GM21737 (cell line): Measurements from ENCODE around the gene RIPOR2.
"Not testable (repeated sequence)": the region's sequence is repeated elsewhere in the genome, so short reads cannot be mapped to it uniquely, and the experiment has no call there.

Experiments
- ATAC-seq: cut with Tn5 transposase; IDR thresholded peaks from one replicate; pipeline ENCODE4 v1.9.1; 2021; ENCODE audit warnings: mild to moderate bottlenecking, moderate library complexity; ENCODE audit not compliant: unreplicated experiment

RIPOR2 gene

GRCh38 chr6:24953726-24954125, 18.0 kb upstream of the RIPOR2 start:
- ATAC-seq, result no peak

- no peak for ATAC-seq
These were observed 16.1 kb upstream of the RIPOR2 start for GRCh38 chr6:24951811-24952299.

GRCh38 chr6:24950218-24950941, 14.6 kb upstream of the RIPOR2 start:
- ATAC-seq, result no peak

DNA sequence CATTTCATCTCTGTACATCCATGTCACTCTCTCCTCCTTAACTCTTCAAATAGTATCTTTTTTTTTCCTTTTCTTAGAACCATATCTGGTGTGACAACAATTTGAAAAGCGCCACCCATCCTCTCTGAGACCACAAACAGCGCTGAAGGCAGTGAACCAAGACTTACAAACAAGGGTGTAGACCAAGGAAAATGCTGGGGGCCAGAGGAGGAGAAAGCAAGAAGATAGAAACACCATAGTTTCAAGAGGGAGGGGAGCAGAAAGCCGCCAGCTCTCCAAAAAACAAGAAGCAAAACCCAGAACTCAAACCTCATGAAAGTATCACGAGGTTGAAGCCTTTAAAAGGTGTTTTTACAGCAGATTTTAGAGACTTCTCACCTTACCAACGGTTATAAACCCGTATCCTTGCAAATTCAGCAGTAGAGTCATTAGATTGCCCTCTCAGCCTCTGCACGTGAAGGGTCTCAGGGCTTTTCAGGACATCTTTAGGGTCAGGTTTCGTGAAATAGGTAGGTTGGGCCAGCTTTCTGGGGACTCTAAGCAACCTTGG, 13.3 kb upstream of the RIPOR2 start:
- ATAC-seq, result peak; percentile 89

DNA sequence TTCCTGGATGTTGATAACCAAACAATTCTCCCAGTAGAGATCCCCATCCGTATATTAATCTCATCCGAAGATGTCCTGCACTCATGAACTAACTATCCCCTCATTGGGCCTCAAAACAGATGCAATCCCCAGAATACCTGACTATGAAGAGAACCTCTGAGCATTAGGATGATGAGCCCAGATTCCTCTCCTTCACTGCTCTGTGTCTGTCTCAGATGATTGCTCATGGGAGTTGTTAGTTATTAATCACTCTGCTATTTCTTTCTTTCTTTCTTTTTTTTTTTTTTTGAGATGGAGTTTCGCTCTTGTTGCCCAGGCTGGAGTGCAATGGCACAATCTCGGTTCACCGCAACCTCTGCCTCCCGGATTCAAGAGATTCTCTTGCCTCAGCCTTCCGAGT, 12.5 kb upstream of the RIPOR2 start:
- not testable (repeated sequence) for ATAC-seq

DNA sequence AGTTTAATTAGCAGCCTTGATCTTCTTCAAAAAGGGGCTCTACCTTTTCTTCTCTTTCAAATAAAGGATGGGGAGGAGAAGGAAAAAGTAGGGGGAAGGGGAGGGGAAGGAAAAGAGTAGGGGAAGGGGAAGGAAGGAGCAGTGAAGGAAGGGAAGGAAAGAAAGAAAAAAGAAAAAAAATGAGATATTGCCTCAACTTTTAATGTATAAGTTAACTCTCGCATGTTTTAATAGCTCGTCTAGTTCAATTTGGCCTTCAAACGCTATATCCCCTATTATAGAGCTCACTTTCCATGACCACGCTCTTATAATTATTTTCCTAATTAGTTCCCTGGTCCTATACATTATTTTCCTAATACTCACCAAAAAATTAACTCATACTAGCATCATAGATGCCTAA, 11.9 kb upstream of the RIPOR2 start:
- no peak for ATAC-seq

DNA sequence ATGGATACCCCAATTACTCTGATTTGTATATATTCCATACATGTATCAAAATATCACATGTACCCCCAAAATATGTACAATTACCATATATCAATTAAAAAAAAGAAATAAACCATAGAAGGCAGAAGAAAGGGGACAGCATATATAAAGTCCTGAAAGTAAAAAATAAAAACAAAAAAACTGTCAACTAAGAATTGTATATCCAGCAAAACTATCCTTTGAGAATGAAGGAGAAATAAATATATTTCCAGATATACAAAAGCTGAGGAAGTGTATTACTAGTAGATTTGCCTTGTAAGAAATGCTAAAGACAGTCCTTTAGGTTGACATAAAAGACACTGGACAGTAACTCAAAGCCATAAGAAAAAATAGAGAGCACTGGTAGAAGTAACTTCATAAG, 9.3 kb upstream of the RIPOR2 start:
- ATAC-seq, result no peak

- no peak for ATAC-seq
These were observed 8.0 kb upstream of the RIPOR2 start for GRCh38 chr6:24943774-24944173.

DNA sequence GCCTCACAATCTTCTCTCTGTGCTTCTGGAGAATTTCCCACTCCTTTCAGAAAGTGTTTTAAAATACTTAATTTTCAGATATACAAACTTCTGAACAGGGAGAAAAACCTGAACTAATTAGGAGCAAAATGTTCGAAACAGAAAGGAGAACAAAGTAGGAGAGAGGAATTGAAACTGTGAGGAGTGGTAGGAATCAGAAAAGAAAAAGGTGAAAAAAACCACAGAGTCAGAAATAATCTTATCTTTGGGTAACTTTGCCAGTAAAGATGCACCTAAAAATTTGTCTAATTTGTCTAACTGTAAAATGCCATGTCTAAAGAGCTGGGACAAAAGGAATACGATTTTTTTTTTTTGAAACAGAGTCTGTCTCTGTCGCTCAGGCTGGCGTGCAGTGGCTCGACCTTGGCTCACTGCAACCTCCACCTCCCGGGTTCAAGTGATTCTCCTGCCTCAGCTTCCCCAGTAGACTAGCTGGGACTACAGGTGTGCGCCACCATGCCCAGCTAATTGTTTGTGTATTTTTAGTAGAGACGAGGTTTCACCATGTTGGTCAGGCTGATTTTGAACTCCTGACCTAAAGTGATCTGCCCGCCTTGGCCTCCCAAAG, 4.7 kb upstream of the RIPOR2 start:
- no peak for ATAC-seq

- peak; percentile 62 for ATAC-seq
These were observed 1.0 kb upstream of the RIPOR2 start for GRCh38 chr6:24936641-24937317.

GRCh38 chr6:24933868-24934401, 1.8 kb downstream of the RIPOR2 start:
- no peak for ATAC-seq

GRCh38 chr6:24933266-24933665, 2.5 kb downstream of the RIPOR2 start:
- no peak for ATAC-seq

GRCh38 chr6:24932832-24933231, 2.9 kb downstream of the RIPOR2 start:
- ATAC-seq, result no peak

DNA sequence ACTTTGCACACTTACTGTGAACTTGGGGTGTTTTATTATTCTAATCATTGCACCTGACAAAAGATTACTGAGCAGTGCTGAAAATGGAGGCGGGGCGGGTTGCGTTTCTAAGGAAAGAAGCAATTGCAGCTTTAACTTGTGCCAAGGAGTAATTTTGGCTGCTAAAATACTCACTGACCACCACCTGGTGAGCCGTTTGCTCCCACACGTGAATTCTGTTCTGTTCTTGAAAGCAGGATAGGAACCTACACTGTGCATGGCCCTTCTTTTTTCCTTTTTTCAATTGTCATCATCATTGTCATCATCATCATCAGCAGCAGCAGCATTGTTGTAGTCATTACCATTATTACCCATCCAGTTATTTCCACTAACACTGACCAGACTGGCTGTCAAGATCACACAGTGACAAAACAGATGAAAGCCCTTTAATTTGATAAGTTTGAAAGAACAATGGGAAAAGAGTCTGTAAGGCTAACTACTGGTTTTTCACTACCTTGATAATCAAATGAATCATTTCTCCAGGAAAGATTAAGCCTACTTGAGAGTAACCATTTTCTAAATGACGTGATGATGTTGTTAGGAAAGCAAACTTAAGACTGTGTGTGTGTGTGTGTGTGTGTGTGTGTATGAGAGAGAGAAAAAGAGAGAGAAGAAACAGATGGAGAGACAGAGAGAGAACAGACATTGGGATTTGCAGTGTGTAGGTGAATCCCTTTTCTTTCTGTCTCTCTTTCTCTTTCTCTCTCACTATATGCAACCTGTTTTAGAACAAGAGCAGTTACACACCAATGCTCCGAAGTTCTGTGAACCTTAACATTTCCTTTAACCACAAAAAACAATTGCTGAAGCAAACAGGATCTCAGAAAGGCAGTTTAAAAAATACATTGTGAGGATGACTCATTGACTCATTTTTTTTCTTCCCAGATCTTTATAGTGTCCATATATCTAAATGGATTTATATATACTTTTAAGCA, 3.8 kb downstream of the RIPOR2 start:
- peak; percentile 27 for ATAC-seq

- no peak for ATAC-seq
These were observed 4.5 kb downstream of the RIPOR2 start for GRCh38 chr6:24931296-24931695.

DNA sequence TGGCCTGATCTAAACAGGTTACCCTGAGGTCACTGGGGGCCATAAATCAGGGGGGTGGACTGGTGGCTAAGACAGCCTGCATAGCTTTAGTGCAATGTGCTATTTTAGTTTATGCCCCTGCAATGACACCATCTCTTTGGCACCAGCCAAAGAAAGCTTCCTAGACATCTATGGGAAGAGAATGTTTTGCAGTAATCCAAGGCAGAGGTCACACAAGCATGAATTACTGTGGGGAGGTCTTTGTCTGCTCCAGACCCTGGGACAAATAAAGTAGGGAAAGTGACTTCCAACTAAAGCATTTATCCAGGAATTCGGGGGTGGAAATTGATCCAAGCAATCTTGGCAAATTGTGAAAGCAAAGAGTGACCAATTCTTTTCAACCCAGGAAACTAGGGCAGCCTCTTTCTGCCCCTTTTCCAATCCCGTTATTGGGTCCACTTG, 5.3 kb downstream of the RIPOR2 start:
- ATAC-seq, result no peak

DNA sequence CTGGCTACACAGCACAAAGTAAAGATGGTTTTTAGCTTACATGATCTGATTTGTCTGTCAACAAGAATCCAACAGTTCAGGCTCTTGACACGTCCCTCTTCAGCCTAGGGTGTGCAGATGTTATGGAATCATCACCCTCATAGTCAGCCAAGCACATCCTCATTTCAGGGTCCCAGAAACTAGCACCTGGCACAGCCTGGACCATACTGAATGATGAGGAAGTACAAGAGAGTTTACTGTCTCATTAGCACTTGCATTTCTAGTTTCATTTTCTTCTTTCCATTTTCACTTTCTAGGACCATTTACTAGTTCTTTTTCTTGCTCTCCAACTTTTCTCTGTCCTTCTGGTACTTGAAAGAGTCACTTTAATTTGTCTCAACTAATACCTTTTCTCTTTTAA, 6.5 kb downstream of the RIPOR2 start:
- ATAC-seq, result peak; percentile 37

DNA sequence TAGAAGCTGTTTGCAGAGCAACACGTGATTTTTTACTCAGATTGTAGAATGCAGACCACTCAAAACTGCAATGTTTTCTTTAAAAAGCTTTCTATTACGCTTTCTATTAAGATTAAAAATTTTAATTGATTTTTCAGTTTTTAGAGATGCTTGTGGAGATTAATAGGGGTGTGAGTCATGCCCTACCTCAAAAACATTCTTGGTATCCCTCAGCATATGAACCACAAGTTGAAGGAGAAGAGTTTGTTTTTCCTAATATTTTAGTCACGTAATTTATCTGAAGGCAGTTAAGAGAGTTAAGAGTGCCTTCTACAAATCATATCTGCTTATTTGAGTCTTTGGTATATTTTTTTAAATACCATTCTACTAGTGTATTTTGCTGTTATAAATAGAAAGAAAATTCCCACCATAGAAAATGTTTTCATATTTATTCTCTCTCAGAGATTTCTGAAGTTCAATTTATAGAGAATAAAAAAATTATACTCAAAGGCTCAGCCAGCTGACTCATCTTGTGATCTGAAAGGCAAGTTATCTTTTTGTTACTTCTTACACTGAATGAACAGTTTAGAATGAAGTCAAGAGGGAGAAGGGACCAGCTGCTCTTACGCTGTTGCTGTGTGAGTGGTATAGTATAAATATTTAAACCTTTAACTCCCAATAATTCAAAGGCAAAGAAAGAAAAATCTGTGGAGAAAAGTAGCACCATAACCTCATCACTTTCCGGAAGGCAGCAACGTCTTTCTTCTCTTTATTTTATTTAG, 7.6 kb downstream of the RIPOR2 start:
- ATAC-seq, result no peak

DNA sequence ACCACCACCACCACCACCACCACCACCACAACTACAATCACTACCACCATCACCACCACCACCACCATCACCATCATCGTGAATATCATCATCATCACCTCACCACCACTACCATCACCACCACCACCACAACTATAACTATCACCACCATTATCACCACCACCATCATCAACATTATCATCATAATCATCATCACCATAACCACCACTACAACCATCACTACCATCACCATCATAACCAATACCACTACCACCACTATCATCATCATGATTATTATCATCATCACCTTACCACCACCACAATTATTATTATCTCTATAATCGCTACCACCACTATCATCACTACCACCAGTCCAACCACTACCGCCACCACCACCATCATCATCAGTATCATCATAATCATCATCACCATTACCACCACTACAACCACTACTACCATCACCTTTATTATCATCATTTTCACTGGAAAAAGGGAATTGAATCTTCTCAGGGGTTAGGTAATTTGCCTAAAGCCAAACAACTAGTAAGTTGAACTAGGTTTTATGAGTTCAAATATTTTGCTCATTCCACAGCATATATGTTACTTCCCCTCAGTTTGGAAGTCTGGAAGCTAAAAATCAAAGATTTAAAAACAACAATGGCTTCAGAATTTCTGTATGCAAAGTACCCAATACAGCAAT, 8.3 kb downstream of the RIPOR2 start:
- ATAC-seq, result no peak
